Fibroblast of peridontal ligament (primary cell): ENCODE data around the gene HSD17B14.
A peak's percentile ranks its signal among the peaks of the same experiment; 100 is the strongest.

Source experiments
- DNase-seq: peaks from one replicate; pipeline ENCODE4 v3.0.0-alpha.2; 2010; ENCODE audit errors: extremely low read depth

Gene HSD17B14

GRCh38 chr19:48826606-48827020 is 9.7 kb downstream of the HSD17B14 start:
- DNase-seq: no peak

GRCh38 chr19:48822514-48822913 is 13.8 kb downstream of the HSD17B14 start:
- DNase-seq: no peak

GRCh38 chr19:48821633-48822032 is 14.7 kb downstream of the HSD17B14 start:
- DNase-seq: no peak

GRCh38 chr19:48819366-48819816 is 16.9 kb downstream of the HSD17B14 start:
- peak; percentile 97 for DNase-seq

- DNase-seq: no peak
Observed at GRCh38 chr19:48818234-48818820, 18.0 kb downstream of the HSD17B14 start.

- no peak for DNase-seq
Observed at GRCh38 chr19:48817585-48818124, 18.6 kb downstream of the HSD17B14 start.

- peak; percentile 12 for DNase-seq
Observed at GRCh38 chr19:48815870-48816501, 20.3 kb downstream of the HSD17B14 start.

GRCh38 chr19:48814895-48815294 is 21.4 kb downstream of the HSD17B14 start:
- no peak for DNase-seq

- DNase-seq: no peak
Observed at GRCh38 chr19:48813123-48813913, 23.0 kb downstream of the HSD17B14 start.

- DNase-seq: peak; percentile 36
Observed at GRCh38 chr19:48812094-48812929, 24.0 kb downstream of the HSD17B14 start.

GRCh38 chr19:48810151-48810550 is 26.1 kb downstream of the HSD17B14 start:
- DNase-seq: no peak

GRCh38 chr19:48807590-48808308 is 28.5 kb downstream of the HSD17B14 start:
- DNase-seq: no peak

GRCh38 chr19:48806818-48807589 is 29.3 kb downstream of the HSD17B14 start:
- DNase-seq: peak; percentile 47

- no peak for DNase-seq
Observed at GRCh38 chr19:48806518-48806817, 29.8 kb downstream of the HSD17B14 start.

- DNase-seq: no peak
Observed at GRCh38 chr19:48805452-48805851, 30.8 kb downstream of the HSD17B14 start.

- no peak for DNase-seq
Observed at GRCh38 chr19:48804496-48804895, 31.8 kb downstream of the HSD17B14 start.

- DNase-seq: no peak
Observed at GRCh38 chr19:48802623-48803022, 33.7 kb downstream of the HSD17B14 start.

- no peak for DNase-seq
Observed at GRCh38 chr19:48799358-48800300, 36.7 kb downstream of the HSD17B14 start.

- no peak for DNase-seq
Observed at GRCh38 chr19:48798937-48799336, 37.4 kb downstream of the HSD17B14 start.
